ENCODE results near the gene EIF5B. TPM values are rescaled to one million over a fixed set of nuclear protein-coding genes. Genes with fewer than 3 reads are reported as not detected.

The EIF5B gene
- polyA plus RNA-seq, 1 donor from 2014 or later = 8.0 TPM

GRCh38 chr2:99374747-99375146, 37.6 kb downstream of the EIF5B start:
- TF ChIP-seq SMC3 (conservative IDR thresholded peaks at IDR 0.05; ENCODE audit: poor library complexity) (no peak), EZH2 (IDR thresholded peaks at IDR 0.05; ENCODE audit: borderline replicate concordance, insufficient read depth, low read length, poor library complexity, severe bottlenecking) (no peak)
- Histone ChIP-seq H3K4me2 (ENCODE audit: low read length) (no peak overlapping the region), H3K9ac (ENCODE audit: low read length) (no peak overlapping the region), H3K79me2 (replicated peaks; ENCODE audit: insufficient read depth, low read length) (no peaks in the 10 kb centered on the region), H3K27ac (ENCODE audit: low read length) (no peak overlapping the region), H2AFZ (ENCODE audit: low read depth, low read length) (no peak overlapping the region), H3F3A (ENCODE audit: insufficient read depth, low read length, poor library complexity, severe bottlenecking) (no peaks in the 10 kb centered on the region), H3K9me2 (ENCODE audit: insufficient read depth, low read length) (no peaks in the 10 kb centered on the region), H3K27me3 (ENCODE audit: insufficient read depth, low read depth, low read length) (no peaks in the 10 kb centered on the region), H3K36me3 (ENCODE audit: insufficient read depth, low read length) (peaks cover 22% of the 10 kb centered on the region), H4K20me1 (ENCODE audit: insufficient read depth) (no peaks in the 10 kb centered on the region), H3K9me3 (ENCODE audit: low read length) (no peaks in the 10 kb centered on the region), H3K4me3 (ENCODE audit: low read length) (no peak overlapping the region)

DNA sequence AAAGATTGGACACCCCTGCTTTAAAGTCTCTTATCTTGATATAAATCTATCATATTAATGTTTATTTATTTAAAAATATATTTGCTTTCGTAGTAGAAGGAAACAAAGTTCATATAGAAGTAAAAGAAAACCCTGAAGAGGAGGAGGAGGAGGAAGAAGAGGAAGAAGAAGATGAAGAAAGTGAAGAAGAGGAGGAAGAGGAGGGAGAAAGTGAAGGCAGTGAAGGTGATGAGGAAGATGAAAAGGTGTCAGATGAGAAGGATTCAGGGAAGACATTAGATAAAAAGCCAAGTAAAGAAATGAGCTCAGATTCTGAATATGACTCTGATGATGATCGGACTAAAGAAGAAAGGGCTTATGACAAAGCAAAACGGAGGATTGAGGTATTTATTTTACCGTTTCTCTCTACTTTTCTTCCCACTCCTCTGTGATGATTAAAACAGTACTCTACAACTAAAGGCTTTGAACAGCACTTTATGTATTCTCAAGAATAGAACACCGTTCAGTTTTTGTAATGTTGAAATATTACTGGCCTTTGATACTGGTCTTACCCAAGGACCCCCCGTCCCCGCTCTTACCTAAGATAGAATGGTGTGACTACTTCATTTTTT, 39.2 kb downstream of the EIF5B start:
- Histone ChIP-seq H3F3A (ENCODE audit: insufficient read depth, low read length, poor library complexity, severe bottlenecking) (no peaks in the 10 kb centered on the region), H3K9me2 (ENCODE audit: insufficient read depth, low read length) (no peaks in the 10 kb centered on the region), H3K9me3 (ENCODE audit: low read length) (no peaks in the 10 kb centered on the region), H3K9ac (ENCODE audit: low read length) (no peak overlapping the region), H2AFZ (ENCODE audit: low read depth, low read length) (no peak overlapping the region), H3K79me2 (replicated peaks; ENCODE audit: insufficient read depth, low read length) (no peaks in the 10 kb centered on the region), H3K36me3 (ENCODE audit: insufficient read depth, low read length) (peaks cover 18% of the 10 kb centered on the region), H3K27ac (ENCODE audit: low read length) (no peak overlapping the region), H3K4me3 (ENCODE audit: low read length) (no peak overlapping the region), H3K4me2 (ENCODE audit: low read length) (no peak overlapping the region), H3K27me3 (ENCODE audit: insufficient read depth, low read depth, low read length) (no peaks in the 10 kb centered on the region), H4K20me1 (ENCODE audit: insufficient read depth) (no peaks in the 10 kb centered on the region)
- TF ChIP-seq RAD21 (conservative IDR thresholded peaks at IDR 0.05) (no peak), EZH2 (IDR thresholded peaks at IDR 0.05; ENCODE audit: borderline replicate concordance, insufficient read depth, low read length, poor library complexity, severe bottlenecking) (no peak), CTCF (IDR thresholded peaks at IDR 0.05; ENCODE audit: poor library complexity, severe bottlenecking) (no peak), MXI1 (conservative IDR thresholded peaks at IDR 0.05; ENCODE audit: poor library complexity, severe bottlenecking) (no peak), SMC3 (conservative IDR thresholded peaks at IDR 0.05; ENCODE audit: poor library complexity) (no peak), EP300 (conservative IDR thresholded peaks at IDR 0.05; ENCODE audit: poor library complexity, severe bottlenecking) (no peak), POLR2AphosphoS5 (IDR thresholded peaks at IDR 0.05) (no peak), TAF1 (IDR thresholded peaks at IDR 0.05; ENCODE audit: low read depth) (no peak)
- TF ChIP-seq, protein P1, sequence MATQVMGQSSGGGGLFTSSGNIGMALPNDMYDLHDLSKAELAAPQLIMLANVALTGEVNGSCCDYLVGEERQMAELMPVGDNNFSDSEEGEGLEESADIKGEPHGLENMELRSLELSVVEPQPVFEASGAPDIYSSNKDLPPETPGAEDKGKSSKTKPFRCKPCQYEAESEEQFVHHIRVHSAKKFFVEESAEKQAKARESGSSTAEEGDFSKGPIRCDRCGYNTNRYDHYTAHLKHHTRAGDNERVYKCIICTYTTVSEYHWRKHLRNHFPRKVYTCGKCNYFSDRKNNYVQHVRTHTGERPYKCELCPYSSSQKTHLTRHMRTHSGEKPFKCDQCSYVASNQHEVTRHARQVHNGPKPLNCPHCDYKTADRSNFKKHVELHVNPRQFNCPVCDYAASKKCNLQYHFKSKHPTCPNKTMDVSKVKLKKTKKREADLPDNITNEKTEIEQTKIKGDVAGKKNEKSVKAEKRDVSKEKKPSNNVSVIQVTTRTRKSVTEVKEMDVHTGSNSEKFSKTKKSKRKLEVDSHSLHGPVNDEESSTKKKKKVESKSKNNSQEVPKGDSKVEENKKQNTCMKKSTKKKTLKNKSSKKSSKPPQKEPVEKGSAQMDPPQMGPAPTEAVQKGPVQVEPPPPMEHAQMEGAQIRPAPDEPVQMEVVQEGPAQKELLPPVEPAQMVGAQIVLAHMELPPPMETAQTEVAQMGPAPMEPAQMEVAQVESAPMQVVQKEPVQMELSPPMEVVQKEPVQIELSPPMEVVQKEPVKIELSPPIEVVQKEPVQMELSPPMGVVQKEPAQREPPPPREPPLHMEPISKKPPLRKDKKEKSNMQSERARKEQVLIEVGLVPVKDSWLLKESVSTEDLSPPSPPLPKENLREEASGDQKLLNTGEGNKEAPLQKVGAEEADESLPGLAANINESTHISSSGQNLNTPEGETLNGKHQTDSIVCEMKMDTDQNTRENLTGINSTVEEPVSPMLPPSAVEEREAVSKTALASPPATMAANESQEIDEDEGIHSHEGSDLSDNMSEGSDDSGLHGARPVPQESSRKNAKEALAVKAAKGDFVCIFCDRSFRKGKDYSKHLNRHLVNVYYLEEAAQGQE (IDR thresholded peaks at IDR 0.05; ENCODE audit: borderline replicate concordance) = no peak
